ENCODE results near the gene ZNF277.

DNA sequence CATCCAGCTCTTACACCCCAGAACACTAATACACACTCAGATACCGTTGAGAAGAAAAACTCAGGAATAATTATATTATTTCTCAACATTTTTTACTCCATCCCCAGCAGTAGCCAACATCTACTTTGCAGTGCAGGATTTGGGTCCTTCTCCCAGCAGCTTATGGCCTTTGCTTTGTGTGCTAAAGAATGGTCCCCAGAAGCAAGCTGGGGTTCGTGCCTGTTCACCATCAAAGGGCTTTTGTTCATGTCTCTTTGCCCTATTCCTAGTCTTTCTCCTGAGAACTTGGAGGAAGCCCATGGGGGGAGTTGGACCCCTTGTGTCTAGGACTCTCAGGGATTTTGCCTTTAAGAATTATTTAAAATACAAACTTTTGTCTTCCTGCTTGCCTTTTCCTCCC, 100.4 kb downstream of the ZNF277 start:
- TF ChIP-seq, protein P1, sequence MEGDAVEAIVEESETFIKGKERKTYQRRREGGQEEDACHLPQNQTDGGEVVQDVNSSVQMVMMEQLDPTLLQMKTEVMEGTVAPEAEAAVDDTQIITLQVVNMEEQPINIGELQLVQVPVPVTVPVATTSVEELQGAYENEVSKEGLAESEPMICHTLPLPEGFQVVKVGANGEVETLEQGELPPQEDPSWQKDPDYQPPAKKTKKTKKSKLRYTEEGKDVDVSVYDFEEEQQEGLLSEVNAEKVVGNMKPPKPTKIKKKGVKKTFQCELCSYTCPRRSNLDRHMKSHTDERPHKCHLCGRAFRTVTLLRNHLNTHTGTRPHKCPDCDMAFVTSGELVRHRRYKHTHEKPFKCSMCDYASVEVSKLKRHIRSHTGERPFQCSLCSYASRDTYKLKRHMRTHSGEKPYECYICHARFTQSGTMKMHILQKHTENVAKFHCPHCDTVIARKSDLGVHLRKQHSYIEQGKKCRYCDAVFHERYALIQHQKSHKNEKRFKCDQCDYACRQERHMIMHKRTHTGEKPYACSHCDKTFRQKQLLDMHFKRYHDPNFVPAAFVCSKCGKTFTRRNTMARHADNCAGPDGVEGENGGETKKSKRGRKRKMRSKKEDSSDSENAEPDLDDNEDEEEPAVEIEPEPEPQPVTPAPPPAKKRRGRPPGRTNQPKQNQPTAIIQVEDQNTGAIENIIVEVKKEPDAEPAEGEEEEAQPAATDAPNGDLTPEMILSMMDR (IDR thresholded peaks at IDR 0.05): no peak
- TF ChIP-seq POLR2AphosphoS5 (IDR thresholded peaks at IDR 0.05; ENCODE audit: low read depth, low read length): no peak
- TF ChIP-seq, protein P2, sequence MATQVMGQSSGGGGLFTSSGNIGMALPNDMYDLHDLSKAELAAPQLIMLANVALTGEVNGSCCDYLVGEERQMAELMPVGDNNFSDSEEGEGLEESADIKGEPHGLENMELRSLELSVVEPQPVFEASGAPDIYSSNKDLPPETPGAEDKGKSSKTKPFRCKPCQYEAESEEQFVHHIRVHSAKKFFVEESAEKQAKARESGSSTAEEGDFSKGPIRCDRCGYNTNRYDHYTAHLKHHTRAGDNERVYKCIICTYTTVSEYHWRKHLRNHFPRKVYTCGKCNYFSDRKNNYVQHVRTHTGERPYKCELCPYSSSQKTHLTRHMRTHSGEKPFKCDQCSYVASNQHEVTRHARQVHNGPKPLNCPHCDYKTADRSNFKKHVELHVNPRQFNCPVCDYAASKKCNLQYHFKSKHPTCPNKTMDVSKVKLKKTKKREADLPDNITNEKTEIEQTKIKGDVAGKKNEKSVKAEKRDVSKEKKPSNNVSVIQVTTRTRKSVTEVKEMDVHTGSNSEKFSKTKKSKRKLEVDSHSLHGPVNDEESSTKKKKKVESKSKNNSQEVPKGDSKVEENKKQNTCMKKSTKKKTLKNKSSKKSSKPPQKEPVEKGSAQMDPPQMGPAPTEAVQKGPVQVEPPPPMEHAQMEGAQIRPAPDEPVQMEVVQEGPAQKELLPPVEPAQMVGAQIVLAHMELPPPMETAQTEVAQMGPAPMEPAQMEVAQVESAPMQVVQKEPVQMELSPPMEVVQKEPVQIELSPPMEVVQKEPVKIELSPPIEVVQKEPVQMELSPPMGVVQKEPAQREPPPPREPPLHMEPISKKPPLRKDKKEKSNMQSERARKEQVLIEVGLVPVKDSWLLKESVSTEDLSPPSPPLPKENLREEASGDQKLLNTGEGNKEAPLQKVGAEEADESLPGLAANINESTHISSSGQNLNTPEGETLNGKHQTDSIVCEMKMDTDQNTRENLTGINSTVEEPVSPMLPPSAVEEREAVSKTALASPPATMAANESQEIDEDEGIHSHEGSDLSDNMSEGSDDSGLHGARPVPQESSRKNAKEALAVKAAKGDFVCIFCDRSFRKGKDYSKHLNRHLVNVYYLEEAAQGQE (IDR thresholded peaks at IDR 0.05; ENCODE audit: insufficient read depth in 1 of 2, low read depth in 2 of 2, low read length in 1 of 2): no peak
- no peak for TF ChIP-seq TCF7L2 (IDR thresholded peaks at IDR 0.05; ENCODE audit: low read depth, low read length)
